Activated T-helper 1 cell treated with anti-CD3 and anti-CD28 coated beads, Interleukin-2, amount 50 U/mL, for 16 hours (primary cell): Measurements from ENCODE around the gene ZNF488.
"Not testable (repeated sequence)": the region's sequence is repeated elsewhere in the genome, so short reads cannot be mapped to it uniquely, and the experiment has no call there.

Source experiments
- DNase-seq, 2 donors: peaks; one replicate each; pipeline ENCODE4 v3.0.0-alpha.2; 2020; ENCODE audit warnings: low read depth in 1 of 2, low spot score in 1 of 2

The ZNF488 gene, protein sequence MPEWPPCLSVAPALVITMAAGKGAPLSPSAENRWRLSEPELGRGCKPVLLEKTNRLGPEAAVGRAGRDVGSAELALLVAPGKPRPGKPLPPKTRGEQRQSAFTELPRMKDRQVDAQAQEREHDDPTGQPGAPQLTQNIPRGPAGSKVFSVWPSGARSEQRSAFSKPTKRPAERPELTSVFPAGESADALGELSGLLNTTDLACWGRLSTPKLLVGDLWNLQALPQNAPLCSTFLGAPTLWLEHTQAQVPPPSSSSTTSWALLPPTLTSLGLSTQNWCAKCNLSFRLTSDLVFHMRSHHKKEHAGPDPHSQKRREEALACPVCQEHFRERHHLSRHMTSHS

DNA sequence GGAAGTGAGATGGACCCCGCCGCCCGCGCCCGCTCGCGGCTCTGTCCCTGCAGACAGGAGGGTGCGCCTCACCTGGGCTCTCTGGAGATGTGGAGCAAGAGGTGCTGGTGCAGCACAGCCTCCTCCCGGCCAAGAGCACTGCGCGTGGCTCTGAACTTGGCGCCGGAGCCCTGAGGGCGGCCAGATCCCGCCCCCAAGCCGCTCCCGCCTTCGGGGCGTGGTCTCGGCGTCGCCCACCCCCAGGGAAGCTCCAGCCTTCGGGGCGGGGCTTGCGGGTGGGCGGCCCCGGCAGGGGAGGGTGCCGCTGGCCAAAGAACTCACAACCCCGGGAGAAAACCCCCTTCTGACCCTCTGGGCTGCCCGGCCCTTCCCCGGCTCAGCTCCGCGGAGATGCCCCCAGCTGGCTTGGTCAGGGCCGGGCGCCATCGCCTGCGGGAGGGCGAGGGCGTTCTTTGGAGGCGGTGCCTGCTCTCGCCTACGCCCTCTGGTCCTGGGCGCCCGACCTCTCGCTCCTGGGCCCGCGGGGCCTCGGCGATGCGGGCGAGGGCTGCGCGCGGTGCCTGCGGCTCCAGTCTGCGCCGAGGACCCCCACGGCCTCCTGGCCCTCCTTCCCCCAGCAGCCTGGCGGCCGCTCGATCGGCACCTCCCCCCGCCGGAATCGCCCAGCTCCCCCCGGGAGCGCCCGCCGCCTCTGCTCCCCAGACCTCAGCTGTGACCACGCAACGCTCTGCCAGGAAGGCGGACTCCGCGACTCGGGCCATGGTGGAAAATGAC is at the start of gene ZNF488:
Gene ZNF488 (minus strand): TSS at position 146 of the 774 bp plus-strand sequence. CDS start 15,464 bp downstream, outside the sequence.
- DNase-seq, result peak; percentile 33 to 50

DNA sequence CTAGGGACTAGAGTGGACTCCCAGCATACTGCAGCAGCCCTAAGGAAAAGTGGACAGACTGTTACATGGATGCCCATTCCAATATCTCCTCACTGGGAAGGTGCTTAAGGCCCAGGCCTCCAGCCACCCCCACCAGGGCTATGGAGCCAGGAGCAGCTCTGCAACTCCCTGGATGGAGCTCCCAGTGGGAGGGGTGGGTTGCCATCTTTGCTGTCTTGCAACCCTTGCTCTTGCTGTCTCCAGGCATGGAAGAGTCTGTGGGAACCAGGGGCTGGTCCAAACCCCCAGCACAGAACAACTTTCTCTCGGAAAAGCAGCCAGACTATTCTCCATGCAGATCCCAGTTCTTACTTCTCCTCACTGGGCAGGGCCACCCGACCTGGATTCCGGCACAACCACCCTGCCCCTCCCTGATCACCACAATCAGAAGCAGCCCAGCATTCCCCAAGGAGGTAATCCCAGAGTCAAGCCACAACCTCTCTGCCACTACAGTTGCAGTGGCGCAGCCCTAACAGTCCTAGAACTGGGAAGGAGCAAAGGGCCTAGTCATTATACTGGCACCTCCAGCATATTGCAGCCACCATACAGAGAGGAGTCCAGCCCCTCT is 41.8 kb upstream of the ZNF488 start:
- DNase-seq, result no peak

DNA sequence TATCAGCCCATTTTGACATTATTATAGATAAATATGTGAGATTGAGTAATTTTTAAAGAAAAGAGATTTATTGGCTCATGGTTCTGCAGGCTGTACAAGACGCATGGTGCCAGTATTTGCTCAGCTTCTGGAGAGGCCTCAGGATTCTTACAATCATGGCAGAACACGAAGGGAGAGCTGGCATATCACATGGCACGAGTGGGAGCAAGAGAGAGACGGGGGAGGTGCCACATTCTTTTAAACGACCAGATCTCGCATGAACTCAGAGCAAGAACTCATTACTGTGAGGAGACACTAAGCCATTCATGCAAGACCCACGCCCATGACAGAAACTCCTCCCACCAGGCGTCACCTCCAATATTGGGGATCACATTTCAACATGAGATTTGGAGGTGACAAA is 40.1 kb upstream of the ZNF488 start:
- no peak for DNase-seq

DNA sequence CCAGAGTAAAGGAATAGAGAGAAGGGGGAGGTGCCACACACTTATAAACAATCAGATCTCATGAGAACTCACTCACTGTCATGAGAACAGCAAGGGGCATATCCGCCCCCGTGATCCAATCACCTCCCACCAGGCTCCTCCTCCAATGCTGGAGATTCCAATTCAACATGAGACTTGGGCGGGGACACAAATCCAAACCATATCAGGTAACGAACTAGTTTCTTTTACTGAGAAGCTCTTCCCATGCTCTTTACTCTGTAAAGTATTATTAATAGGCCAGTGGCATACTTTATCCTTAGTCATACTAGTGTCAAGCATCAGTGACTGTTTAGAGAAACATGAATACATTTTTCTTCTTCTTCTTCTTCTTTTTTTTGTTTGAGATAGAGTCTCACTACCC is 39.4 kb upstream of the ZNF488 start:
- no peak for DNase-seq

DNA sequence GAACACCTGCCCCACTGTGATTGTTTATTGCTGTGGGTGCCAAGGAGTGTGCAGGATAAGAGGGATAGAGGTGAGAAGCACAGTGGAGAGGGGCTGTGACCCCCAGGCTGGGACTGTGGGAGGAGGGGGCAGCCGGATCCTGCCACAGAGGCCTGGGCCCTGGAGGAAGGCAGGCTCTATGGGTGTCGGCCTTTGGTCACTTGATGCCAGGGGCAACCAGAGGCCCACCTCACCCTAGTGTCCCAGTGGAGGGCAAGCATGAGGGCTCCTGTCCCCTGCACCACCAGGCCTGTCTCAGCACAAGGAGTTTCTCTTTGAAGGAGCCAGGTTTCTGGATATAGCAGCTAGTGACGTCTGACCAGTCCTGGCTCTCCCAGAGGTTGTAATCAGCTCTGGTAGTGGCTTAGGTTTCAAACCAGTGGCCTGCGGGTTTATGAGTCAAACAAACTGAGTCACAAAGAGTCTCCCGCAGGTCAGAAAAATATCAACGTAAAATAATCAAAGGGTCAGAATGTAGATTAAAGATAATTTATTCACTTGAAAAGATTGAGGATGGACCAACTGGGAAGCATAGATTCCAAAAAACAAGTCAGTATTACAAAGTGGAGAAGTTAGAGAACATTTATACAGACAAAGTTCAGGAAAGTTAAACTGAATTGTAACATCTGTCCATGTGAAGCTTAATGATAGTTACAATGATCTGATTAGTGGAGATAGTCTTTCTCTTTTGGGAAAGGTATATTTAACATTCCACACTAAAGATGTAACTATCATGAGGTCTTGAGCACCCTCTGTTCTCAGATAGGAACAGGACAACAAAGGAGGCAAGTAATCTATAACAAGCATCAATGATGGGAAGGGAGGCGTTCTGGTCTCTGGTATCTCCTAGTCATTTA is 37.2 kb upstream of the ZNF488 start:
- no peak for DNase-seq

DNA sequence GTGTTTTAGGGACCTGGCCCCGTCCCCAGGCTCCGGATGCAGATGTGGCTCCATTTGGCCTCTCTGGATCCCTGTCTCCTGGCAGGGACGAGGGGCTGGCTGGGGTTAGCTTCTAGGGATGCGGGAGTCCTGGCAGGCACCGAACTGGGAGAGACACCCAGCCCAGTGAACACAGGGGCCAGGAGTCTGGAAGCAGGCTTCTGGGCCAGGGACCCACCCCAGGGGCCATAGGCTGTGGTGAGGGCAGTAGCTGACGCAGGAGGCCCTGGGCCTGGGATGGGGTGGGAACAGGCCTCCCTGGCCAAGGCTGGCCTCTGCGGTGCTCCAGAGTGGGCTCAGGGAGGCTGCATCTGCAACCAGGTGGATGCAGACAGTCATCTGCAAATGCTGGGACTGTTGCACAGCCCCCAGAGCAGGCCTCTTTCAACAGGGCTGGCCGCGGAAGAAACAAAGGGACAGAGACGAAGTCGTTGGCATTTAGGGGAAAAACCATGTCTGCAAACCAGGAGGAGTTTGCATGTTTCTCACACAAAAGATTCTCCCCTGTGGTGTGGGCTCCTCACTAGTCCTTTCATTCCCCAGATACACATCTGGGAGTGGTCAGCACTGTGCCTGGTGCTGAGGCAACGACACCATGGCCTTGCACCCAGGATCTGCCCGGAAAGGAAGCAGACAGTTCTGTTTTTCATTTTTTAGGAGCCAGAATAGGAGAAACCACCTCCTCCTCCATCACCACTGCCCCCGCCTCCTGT is 36.4 kb upstream of the ZNF488 start:
- DNase-seq, result no peak

DNA sequence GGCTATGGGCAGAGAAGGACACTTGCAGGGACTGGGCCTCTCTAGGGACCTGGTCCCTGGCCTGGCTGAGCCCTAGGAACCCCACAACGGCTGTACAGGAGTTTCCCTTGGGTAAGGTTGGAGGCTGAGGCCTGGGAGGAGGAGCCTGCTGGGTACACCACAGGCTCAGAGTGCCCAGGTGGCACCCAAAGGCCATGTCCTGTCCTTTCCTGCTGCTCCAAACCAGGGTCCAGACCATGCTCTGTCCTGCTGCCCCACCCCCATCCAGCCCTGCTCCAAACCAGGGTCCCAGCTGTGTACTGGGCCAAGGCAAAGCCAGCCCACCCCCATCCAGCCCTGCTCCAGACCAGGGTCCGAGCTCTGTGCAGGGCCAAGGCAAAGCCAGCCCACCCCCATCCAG is 35.3 kb upstream of the ZNF488 start:
- no peak for DNase-seq

DNA sequence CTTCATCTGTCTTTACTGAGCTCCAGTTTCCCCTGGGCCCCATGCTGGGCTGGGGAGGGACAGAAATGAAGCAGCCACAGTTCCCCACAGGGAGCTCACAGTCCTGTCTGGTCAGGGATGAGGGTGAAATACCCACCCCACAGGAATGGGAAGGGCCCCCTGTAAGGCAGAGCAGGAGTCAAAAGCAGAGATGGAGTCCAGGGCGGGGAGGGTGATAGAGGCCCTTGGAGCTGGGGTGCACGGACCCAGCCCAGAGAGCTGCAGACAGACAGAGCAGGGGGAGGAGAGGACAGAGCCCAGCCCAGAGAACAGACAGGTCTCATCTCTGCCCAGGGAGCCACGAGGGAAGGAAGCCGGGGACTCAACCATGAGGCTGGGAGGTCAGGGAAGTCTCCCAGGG is 34.9 kb upstream of the ZNF488 start:
- no peak for DNase-seq

DNA sequence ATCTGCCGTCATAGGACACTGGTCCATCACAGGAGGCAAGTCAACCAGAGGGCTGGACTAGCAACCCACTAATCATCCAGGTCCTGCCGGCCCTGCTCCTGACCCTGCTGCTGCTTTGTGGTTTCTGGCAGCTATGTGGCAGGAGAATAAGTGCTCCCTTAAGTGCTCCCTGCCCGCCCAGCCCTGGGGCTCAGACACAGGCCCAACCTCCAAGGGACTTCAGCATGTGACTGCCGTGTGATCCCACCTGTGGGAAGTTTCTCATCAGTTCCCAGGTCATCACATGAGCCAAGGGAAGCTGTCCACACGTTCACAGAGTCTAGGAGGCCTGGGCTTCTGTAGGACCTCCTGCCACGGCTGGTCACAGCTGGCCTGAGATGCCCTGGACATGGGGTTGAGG is 34.2 kb upstream of the ZNF488 start:
- DNase-seq, result no peak

DNA sequence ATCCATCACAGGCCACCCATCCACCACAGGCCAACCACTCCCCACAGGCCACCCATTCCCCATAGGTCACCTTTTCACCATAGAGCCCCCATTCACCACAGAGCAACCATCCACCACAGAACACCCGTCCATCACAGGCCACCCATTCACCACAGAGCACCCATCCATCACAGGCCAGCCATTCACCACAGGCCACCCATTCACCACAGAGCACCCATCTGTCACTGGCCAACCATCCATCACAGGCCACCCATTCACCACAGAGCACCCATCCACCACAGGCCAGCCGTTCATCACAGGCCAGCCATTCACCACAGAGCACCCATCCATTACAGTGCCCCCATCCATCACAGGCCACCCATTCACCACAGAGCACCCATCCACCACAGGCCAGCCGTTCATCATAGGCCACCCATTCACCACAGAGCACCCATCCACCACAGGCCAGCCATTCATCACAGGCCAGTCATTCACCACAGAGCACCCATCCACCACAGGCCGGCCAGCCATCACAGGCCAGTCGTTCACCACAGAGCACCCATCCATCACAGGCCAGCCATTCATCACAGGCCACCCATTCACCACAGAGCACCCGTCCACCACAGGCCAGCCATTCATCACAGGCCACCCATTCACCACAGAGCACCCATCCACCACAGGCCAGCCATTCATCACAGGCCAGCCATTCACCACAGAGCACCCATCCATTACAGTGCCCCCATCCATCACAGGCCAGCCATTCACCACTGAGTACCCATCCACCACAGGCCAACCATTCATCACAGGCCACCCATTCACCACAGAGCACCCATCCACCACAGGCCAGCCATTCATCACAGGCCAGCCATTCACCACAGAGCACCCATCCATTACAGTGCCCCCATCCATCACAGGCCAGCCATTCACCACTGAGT is 32.5 kb upstream of the ZNF488 start:
- DNase-seq, result not testable (repeated sequence)

DNA sequence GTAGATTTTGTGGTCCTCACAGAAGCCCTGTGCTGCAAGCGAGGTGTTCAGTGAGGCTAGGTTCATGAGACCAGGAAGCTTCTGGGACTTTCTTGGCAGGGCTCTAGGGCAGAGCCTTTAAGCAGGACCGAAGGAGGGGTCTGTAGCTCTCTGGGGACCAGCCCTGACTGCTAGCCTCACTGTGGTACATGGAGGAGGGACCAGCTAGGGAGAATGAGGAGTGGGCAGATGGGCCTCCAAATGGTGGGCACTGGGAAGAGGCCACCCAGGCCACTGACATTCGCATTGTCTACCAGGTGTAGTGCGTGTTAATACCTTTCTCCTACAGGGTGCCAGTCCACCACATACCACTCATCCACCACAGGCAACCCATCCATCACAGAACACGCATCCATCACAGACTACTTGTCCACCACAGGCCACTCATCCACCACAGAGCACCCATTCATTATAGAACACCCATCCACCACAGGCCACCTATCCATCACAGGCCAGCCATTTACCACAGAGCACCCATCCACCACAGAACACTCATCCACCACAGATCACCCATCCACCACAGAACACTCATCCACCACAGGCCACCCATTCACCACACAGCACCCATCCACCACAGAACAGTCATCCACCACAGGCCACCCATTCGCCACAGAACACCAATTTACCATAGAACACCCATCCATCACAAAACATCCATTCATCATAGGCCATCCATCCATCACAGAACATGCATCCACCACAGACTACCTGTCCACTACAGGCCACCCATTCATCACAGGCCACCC is 31.6 kb upstream of the ZNF488 start:
- DNase-seq, result no peak

DNA sequence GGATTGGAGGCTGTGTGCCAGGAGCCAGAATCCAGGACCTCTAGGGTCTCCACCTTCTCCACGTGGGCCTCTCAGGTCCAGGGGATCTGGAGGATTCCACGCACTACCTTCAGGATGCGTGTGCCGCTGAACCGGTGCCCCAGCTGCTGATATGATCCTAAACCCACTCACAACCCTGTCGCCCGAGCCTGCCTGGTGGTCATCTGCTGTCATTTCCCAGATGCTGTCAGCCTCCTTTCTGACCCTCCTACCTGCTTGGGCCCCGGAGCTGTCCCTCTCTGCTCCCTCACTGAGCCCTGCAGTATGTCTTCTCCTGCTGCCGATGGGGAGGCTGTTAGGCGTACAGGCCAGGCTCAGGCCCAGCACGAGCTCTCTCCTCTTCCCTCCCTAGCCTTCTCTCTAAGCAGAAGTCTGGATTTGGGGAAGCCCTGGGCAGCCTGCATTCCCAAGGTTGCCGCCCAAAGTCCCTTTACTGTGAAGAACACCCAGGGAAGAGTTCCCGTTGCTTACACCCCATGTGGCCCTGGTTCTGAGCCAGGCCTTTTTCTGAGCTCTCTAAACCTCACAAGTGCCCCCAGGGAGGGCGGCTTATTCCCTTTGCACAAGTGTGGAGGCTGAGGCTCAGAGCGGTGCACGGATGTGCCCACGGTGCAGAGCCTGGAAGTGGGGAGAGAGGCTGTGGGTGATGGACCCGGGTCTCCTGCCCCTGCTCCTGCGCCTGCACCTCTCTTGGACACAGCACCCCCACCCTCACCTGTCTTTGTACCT is 30.8 kb upstream of the ZNF488 start:
- no peak for DNase-seq

DNA sequence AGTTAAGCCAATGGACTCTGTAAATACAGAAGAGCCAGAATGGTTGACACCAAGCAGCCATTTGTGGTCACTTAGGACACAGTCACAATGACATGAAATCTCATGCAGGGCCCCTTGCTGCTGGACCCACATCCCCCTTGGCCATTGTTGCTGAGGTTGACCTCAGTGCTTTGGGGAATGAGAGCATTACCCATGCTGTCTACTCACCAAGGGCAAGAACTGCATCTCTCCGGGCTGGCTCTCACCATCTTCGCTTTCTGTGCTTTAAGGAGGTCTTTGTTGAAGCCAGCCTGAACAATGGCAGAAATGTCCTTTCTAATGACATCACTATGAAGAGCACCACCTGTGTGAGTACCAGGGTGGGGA is 30.1 kb upstream of the ZNF488 start:
- DNase-seq, result no peak

DNA sequence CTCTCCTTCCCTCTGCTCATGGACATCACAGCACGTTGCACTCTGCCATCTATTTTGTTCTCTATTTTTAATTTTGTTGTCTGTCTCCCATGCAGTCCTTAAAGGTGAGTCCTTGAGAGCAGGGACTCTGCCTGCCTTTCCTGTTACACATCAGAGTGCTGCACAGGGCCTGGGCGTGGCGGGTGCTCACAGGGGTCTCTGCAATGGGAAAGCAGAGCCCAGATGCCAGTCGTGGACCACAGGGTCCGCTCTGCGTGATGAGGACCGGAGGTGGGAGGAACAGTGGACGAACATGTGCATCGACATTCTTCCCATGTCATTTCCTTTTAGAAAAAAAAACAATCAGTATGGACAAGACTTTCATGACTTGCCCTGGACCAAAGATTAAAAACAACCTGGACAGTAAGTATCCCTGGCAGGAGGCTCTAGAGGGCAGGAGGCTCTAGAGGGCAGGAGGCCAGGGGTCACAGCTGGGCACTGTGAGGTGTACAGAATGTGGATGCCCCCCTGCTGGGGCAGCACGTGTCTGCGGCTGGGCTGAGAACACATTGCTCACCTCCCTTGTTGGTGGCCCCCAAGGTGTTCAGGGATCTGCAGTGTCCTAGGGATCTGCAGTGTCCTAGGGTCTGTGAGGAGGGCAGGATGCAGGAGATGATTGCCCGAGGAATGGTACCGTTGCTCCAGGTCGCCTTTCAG is 29.6 kb upstream of the ZNF488 start:
- no peak for DNase-seq

DNA sequence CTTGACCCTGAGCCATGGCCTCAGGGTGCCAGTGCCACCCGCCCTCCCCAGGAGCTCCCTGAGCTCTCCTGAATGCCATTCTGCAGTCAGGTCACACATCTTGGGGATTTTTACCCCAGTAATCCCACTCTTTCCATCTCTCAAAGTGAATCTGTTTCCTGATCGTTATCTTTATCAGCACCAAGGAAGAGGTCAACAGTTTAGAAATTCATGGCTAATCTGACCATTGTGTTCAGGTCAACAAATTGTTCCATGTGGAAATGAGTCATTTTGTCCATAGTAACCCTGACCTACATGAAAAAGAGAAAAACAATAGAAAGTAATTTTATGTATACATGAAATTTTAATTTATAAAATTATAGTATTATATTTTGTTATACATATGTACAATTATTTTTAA is 28.8 kb upstream of the ZNF488 start:
- no peak for DNase-seq

DNA sequence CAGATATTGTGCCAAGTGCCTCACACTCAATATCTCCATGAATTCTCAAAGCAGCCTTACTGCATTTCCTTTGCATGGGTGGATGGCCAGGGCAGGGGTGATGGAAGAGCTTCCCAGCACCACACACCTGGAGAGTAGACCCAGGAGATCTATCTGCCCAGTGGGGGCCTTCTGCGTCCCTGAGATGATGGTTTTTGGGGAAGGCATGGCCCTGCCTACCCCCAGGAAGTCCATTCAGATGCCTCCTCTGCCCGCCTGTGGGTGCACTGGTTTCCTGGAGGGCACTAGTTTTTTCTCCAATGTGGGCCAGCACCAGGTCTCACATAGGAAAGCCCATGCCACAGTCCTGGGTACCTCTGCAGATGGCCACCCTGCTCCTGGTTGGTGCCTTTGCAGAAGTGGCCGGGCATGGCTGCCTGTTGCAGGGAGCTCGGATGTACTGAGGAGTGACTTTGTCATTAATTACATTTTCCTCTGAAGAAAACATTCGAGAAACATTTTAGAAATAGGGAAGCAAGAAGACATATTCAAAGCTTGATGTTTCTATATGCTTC is 28.2 kb upstream of the ZNF488 start:
- DNase-seq, result no peak

DNA sequence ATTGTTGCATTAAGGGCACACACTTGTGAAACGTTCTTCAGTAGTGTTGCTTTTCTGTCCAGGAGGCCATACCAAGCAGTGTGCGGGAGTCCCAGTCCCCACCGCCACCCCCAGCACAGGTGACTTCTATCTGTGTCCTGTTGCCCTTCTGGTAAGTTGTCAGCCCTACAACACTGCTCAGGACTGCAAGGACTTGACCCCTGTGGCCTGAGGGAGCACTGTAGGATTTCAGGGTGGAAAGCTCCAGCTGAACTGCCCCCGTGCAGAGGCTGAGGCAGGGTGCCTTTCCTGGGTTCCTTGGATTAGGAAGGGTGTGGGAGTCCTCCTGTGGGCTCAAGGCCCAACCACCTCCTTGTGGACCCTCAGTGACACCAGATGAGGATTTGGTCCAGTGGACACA is 26.8 kb upstream of the ZNF488 start:
- DNase-seq, result no peak
